ENCODE data around the gene PBX1. TPM values are rescaled to one million over a fixed set of nuclear protein-coding genes. Genes with fewer than 3 reads are reported as not detected.
A peak's percentile ranks its signal among the peaks of the same experiment; 100 is the strongest.

Gene PBX1
- total RNA-seq, 4 donors from 2014 or later = 89.6 to 138 (median 112) TPM

DNA sequence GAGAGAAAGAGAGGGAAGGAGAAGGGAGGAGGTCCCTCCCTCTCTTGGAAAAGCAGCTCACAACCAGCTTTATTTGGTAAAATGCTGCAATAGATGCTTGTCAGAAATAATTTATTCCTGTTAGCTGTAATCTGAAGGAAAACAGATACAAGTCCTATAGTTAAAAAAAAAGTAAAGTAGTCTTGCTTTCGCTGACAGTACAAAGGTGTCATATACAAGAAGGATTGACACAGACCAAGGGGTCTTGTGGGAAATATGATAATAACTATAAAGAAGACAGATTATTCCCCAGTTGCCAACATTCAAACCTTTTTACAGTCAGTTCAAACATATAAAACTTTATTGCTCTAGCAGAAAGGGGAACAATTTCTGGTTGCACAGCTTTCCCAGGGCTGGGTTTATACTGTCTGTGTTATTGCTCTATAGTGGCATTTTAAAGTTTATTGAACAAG lies 145.0 kb downstream of the PBX1 start:
- Histone ChIP-seq H3K36me3 (no peaks in the 10 kb centered on the region), H3K27me3 (no peaks in the 10 kb centered on the region), H3K4me1 (peaks cover 55 to 100% (median 97%) of the 10 kb centered on the region in 4 donors), H3K4me3 (no peak overlapping the region), H3K9me3 (no peaks in the 10 kb centered on the region), H3K27ac (replicated peaks in 1 of 4) (peak overlapping the region; percentile 68 to 81 (median 77))
- intact Hi-C loops (cut with DNase I) = loop anchor here (5.0 to 10.0 kb wide), 3 partner anchors 62 to 139 kb away; no protein-coding TSS in a partner anchor
- WGBS = 58% methylated on average over 1 of the region's 1 CpG
- TF ChIP-seq, protein P1, sequence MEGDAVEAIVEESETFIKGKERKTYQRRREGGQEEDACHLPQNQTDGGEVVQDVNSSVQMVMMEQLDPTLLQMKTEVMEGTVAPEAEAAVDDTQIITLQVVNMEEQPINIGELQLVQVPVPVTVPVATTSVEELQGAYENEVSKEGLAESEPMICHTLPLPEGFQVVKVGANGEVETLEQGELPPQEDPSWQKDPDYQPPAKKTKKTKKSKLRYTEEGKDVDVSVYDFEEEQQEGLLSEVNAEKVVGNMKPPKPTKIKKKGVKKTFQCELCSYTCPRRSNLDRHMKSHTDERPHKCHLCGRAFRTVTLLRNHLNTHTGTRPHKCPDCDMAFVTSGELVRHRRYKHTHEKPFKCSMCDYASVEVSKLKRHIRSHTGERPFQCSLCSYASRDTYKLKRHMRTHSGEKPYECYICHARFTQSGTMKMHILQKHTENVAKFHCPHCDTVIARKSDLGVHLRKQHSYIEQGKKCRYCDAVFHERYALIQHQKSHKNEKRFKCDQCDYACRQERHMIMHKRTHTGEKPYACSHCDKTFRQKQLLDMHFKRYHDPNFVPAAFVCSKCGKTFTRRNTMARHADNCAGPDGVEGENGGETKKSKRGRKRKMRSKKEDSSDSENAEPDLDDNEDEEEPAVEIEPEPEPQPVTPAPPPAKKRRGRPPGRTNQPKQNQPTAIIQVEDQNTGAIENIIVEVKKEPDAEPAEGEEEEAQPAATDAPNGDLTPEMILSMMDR (IDR thresholded peaks at IDR 0.05) = no peak
- TF ChIP-seq POLR2A (IDR thresholded peaks at IDR 0.05; ENCODE audit: low read depth) (no peak), POLR2AphosphoS5 (IDR thresholded peaks at IDR 0.05) (no peak), EP300 (IDR thresholded peaks at IDR 0.05) (no peak)
- no peak for DNase-seq (ENCODE audit: extremely low spot score)

DNA sequence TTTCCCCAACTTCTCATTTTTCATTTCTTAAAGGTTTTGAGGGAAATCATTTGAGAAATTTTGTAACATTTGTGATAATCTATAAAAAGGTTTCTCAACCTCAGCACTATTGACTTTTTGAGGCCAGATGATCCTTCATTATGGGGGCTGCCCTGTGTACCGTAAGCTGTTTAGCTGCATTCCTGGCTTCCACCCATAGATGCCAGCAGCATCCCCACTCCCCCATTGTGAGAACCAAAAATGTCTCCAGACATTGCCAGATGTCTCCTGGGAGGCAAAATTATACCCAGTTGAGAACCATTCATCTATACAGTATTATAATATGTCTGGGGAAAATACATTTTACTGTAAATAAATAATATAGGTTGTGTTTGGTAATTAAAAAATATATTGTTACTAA lies 146.0 kb downstream of the PBX1 start:
- Histone ChIP-seq H3K4me3 (no peak overlapping the region), H3K36me3 (no peaks in the 10 kb centered on the region), H3K9me3 (no peaks in the 10 kb centered on the region), H3K4me1 (peaks cover 54 to 100% (median 97%) of the 10 kb centered on the region in 4 donors), H3K27ac (replicated peaks in 1 of 4) (peak overlapping the region; percentile 68 to 81 (median 77)), H3K27me3 (no peaks in the 10 kb centered on the region)
- intact Hi-C loops (cut with DNase I) = loop anchor here (5.0 to 10.0 kb wide), 3 partner anchors 62 to 140 kb away; no protein-coding TSS in a partner anchor
- TF ChIP-seq POLR2AphosphoS5 (IDR thresholded peaks at IDR 0.05) (no peak), POLR2A (IDR thresholded peaks at IDR 0.05; ENCODE audit: low read depth) (no peak), EP300 (IDR thresholded peaks at IDR 0.05) (no peak)
- TF ChIP-seq, protein P1 (IDR thresholded peaks at IDR 0.05) = no peak
- no peak for DNase-seq (ENCODE audit: extremely low spot score)
- WGBS = 87% methylated on average over 1 of the region's 1 CpG

DNA sequence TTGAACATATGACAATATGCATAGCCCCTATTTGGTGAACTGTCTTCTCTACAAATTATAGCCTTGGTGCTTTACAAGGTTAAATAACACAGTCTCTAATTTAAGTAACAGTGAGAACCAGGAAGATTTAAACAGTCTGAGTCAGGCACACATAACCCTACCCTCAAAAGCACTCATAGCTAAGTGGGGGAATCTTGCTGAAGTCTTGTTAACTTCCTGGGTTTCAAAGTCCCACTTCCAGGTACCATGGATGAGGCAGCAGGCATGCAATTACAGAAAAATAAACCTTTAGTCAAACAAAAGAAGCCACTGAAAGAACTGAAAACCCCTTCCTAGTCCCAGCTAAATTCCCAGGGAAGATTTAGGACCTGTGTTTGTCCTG lies 147.6 kb downstream of the PBX1 start:
- intact Hi-C loops (cut with DNase I) = loop anchor here (10.0 kb wide), 1 partner anchor 142 kb away; no protein-coding TSS in a partner anchor
- no peak for DNase-seq (ENCODE audit: extremely low spot score)
- Histone ChIP-seq H3K4me3 (no peak overlapping the region), H3K4me1 (peaks cover 56 to 97% (median 93%) of the 10 kb centered on the region in 4 donors), H3K27me3 (no peaks in the 10 kb centered on the region), H3K27ac (replicated peaks in 1 of 4) (peak overlapping the region; percentile 76 to 83 (median 80)), H3K9me3 (no peaks in the 10 kb centered on the region), H3K36me3 (no peaks in the 10 kb centered on the region)
- TF ChIP-seq POLR2AphosphoS5 (IDR thresholded peaks at IDR 0.05) = no peak
- TF ChIP-seq, protein P1 (IDR thresholded peaks at IDR 0.05) = no peak
- TF ChIP-seq POLR2A (IDR thresholded peaks at IDR 0.05; ENCODE audit: low read depth) = no peak
- no peak for TF ChIP-seq EP300 (IDR thresholded peaks at IDR 0.05)

DNA sequence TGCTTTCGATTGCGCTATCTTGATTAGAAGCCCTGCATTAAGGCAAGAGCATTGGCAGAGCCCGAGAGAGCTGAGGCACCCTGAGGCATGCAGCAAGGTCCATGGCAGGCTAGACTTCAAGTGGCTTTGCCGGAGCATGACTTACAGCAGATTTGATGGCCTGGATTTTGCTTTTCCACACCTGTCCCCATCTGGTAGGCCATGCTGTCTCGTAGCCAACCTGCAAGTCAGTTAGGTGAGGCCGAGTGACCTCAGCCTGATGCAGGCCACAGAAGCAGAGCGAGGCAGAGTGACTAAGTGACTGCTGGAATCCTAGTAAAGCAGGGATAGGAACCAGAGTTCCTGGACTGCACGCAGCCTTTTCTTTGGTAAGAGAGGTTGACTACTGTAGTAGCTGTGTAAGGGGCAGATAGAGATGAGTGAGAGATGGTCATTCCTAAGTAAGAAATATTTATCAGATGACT lies 148.9 kb downstream of the PBX1 start:
- Histone ChIP-seq H3K27me3 (no peaks in the 10 kb centered on the region), H3K9me3 (no peaks in the 10 kb centered on the region), H3K4me3 (no peak overlapping the region), H3K4me1 (peaks cover 60 to 97% (median 93%) of the 10 kb centered on the region in 4 donors), H3K36me3 (no peaks in the 10 kb centered on the region), H3K27ac (replicated peaks in 1 of 4) (peak overlapping the region; percentile 76 to 83 (median 80))
- intact Hi-C loops (cut with DNase I) = loop anchor here (10.0 kb wide), 1 partner anchor 143 kb away; no protein-coding TSS in a partner anchor
- DNase-seq (ENCODE audit: extremely low spot score) = no peak
- TF ChIP-seq, protein P1 (IDR thresholded peaks at IDR 0.05) = no peak
- TF ChIP-seq POLR2A (IDR thresholded peaks at IDR 0.05; ENCODE audit: low read depth) = no peak
- TF ChIP-seq POLR2AphosphoS5 (IDR thresholded peaks at IDR 0.05) = peak in 1 of 2 donors; percentile 42
- no peak for TF ChIP-seq EP300 (IDR thresholded peaks at IDR 0.05)
- WGBS = 38% methylated on average over 8 of the region's 8 CpGs
